Large intestine (tissue), 3 donors: Measurements from ENCODE around the gene SLC25A36. TPM values are rescaled to one million over a fixed set of nuclear protein-coding genes. Genes with fewer than 3 reads are reported as not detected.
A peak's percentile ranks its signal among the peaks of the same experiment; 100 is the strongest.
"Not testable (repeated sequence)": the region's sequence is repeated elsewhere in the genome, so short reads cannot be mapped to it uniquely, and the experiment has no call there.

Experiments used
- DNase-seq, 2 donors: peaks; one replicate each; pipeline versions ENCODE4 v3.0.0 to v3.0.0-alpha.2; 2013
- H3K27ac ChIP-seq: one replicate; pipeline ENCODE4 v1.5.1; 2013; ENCODE audit warnings: low read length
- H3K27me3 ChIP-seq: 2 replicates; pipeline ENCODE4 v1.6.1; 2013; ENCODE audit warnings: low read length; ENCODE audit not compliant: control insufficient read depth, insufficient read depth
- H3K36me3 ChIP-seq: 2 replicates; pipeline ENCODE4 v1.6.1; 2013; ENCODE audit warnings: low read length; ENCODE audit not compliant: control insufficient read depth, insufficient read depth
- H3K4me1 ChIP-seq: one replicate; pipeline ENCODE4 v1.6.1; 2013; ENCODE audit warnings: low read length; ENCODE audit not compliant: control insufficient read depth, insufficient read depth
- H3K4me3 ChIP-seq: one replicate; pipeline ENCODE4 v1.5.1; 2013; ENCODE audit warnings: low read length
- H3K9me3 ChIP-seq: one replicate; pipeline ENCODE4 v1.6.1; 2013; ENCODE audit warnings: mild to moderate bottlenecking, low read depth, low read length, moderate library complexity; ENCODE audit not compliant: control insufficient read depth
- WGBS: methylation state at CpG from one replicate; pipeline ENCODE4 v1.1.5; 2013; ENCODE audit warnings: low lambda C conversion rate; ENCODE audit not compliant: insufficient coverage; 5-methylcytosine and 5-hydroxymethylcytosine counted together
- polyA plus RNA-seq: library from polyadenylated mRNA; unstranded; fragments of 120-200 nt; gene quantifications from one replicate; pipeline ENCODE4 v1.2.1, GENCODE V29; 2013

The SLC25A36 gene
- polyA plus RNA-seq, 1 donor = 112 TPM

GRCh38 chr3:140980663-140981062, 39.0 kb downstream of the SLC25A36 start:
- no peaks in the 10 kb centered on the region for H3K27me3 ChIP-seq
- H3K27ac ChIP-seq = no peak overlapping the region
- WGBS = no CpG with 5 or more reads among the region's 4 CpGs
- peaks cover 13% of the 10 kb centered on the region for H3K36me3 ChIP-seq
- no peak for DNase-seq
- no peak overlapping the region for H3K4me3 ChIP-seq
- no peaks in the 10 kb centered on the region for H3K9me3 ChIP-seq
- H3K4me1 ChIP-seq = no peaks in the 10 kb centered on the region

GRCh38 chr3:140987792-140988191, 46.2 kb downstream of the SLC25A36 start:
- H3K4me3 ChIP-seq, H3K36me3 ChIP-seq, DNase-seq, H3K9me3 ChIP-seq, H3K27ac ChIP-seq, H3K4me1 ChIP-seq, H3K27me3 ChIP-seq: not testable (repeated sequence)
- WGBS = no CpG with 5 or more reads among the region's 5 CpGs

- peaks cover 2% of the 10 kb centered on the region for H3K27me3 ChIP-seq
- no peak for DNase-seq
- H3K4me3 ChIP-seq = no peak overlapping the region
- H3K27ac ChIP-seq = no peak overlapping the region
- no peaks in the 10 kb centered on the region for H3K36me3 ChIP-seq
- 91% methylated on average over 1 of the region's 1 CpG for WGBS
- no peaks in the 10 kb centered on the region for H3K9me3 ChIP-seq
- no peaks in the 10 kb centered on the region for H3K4me1 ChIP-seq
These were observed 52.7 kb downstream of the SLC25A36 start for GRCh38 chr3:140994316-140994715.

GRCh38 chr3:140994861-140995260, 53.2 kb downstream of the SLC25A36 start:
- not testable (repeated sequence) for H3K4me3 ChIP-seq, H3K4me1 ChIP-seq, H3K27me3 ChIP-seq, H3K27ac ChIP-seq, DNase-seq, H3K36me3 ChIP-seq, H3K9me3 ChIP-seq
- WGBS = no CpG with 5 or more reads among the region's 2 CpGs

GRCh38 chr3:140995881-140996280, 54.2 kb downstream of the SLC25A36 start:
- DNase-seq = no peak
- Histone ChIP-seq H3K9me3 (no peaks in the 10 kb centered on the region), H3K4me1 (peaks cover 2% of the 10 kb centered on the region), H3K36me3 (no peaks in the 10 kb centered on the region), H3K27ac (no peak overlapping the region), H3K4me3 (no peak overlapping the region), H3K27me3 (peaks cover 2% of the 10 kb centered on the region)
- WGBS = no CpG with 5 or more reads among the region's 2 CpGs

GRCh38 chr3:141000027-141000663, 58.5 kb downstream of the SLC25A36 start:
- peak; percentile 42 to 50 for DNase-seq
- no CpG with 5 or more reads among the region's 2 CpGs for WGBS
- Histone ChIP-seq H3K4me1 (peaks cover 2% of the 10 kb centered on the region), H3K27me3 (peaks cover 2% of the 10 kb centered on the region), H3K9me3 (no peaks in the 10 kb centered on the region), H3K4me3 (no peak overlapping the region), H3K27ac (peak overlapping the region; percentile 69), H3K36me3 (no peaks in the 10 kb centered on the region)

- H3K27me3 ChIP-seq = peaks cover 2% of the 10 kb centered on the region
- H3K4me3 ChIP-seq = no peak overlapping the region
- H3K36me3 ChIP-seq = no peaks in the 10 kb centered on the region
- peak; percentile 78 to 82 for DNase-seq
- no CpG with 5 or more reads among the region's 2 CpGs for WGBS
- H3K4me1 ChIP-seq = peaks cover 2% of the 10 kb centered on the region
- no peaks in the 10 kb centered on the region for H3K9me3 ChIP-seq
- H3K27ac ChIP-seq = peak overlapping the region; percentile 69
These were observed 59.0 kb downstream of the SLC25A36 start for GRCh38 chr3:141000686-141001085.

GRCh38 chr3:141006344-141006743, 64.7 kb downstream of the SLC25A36 start:
- DNase-seq = no peak
- H3K4me3 ChIP-seq = no peak overlapping the region
- no peak overlapping the region for H3K27ac ChIP-seq
- H3K9me3 ChIP-seq = no peaks in the 10 kb centered on the region
- no peaks in the 10 kb centered on the region for H3K4me1 ChIP-seq
- H3K27me3 ChIP-seq = peaks cover 7% of the 10 kb centered on the region
- no CpG with 5 or more reads among the region's 1 CpG for WGBS
- H3K36me3 ChIP-seq = no peaks in the 10 kb centered on the region

GRCh38 chr3:141009496-141009895, 67.9 kb downstream of the SLC25A36 start:
- H3K9me3 ChIP-seq = no peaks in the 10 kb centered on the region
- no peak for DNase-seq
- peaks cover 9% of the 10 kb centered on the region for H3K27me3 ChIP-seq
- no peaks in the 10 kb centered on the region for H3K36me3 ChIP-seq
- H3K4me1 ChIP-seq = no peaks in the 10 kb centered on the region
- H3K27ac ChIP-seq = no peak overlapping the region
- H3K4me3 ChIP-seq = no peak overlapping the region
- 100% methylated on average over 1 of the region's 3 CpGs for WGBS

GRCh38 chr3:141011232-141011996, 69.8 kb downstream of the SLC25A36 start:
- Histone ChIP-seq H3K4me3 (no peak overlapping the region), H3K4me1 (no peaks in the 10 kb centered on the region), H3K36me3 (no peaks in the 10 kb centered on the region), H3K27ac (no peak overlapping the region), H3K27me3 (peaks cover 17% of the 10 kb centered on the region), H3K9me3 (no peaks in the 10 kb centered on the region)
- WGBS = 100% methylated on average over 1 of the region's 13 CpGs
- DNase-seq = peak; percentile 51 to 58

GRCh38 chr3:141011997-141012262, 70.3 kb downstream of the SLC25A36 start:
- WGBS = no CpG with 5 or more reads among the region's 4 CpGs
- peaks cover 19% of the 10 kb centered on the region for H3K27me3 ChIP-seq
- no peaks in the 10 kb centered on the region for H3K4me1 ChIP-seq
- H3K9me3 ChIP-seq = no peaks in the 10 kb centered on the region
- H3K4me3 ChIP-seq = no peak overlapping the region
- no peak overlapping the region for H3K27ac ChIP-seq
- H3K36me3 ChIP-seq = no peaks in the 10 kb centered on the region
- DNase-seq = no peak
